GM12875 (cell line): Measurements from ENCODE around the gene BCL2L14.

Experiments
- H3K4me3 ChIP-seq: one replicate; pipeline ENCODE4 v1.5.1; 2011; ENCODE audit warnings: low read depth, low read length, control low read depth
- TF ChIP-seq, protein P1 (sequence below): IDR thresholded peaks from 2 replicates; pipeline ENCODE4 v1.5.1; 2011; ENCODE audit warnings: low read depth, mild to moderate bottlenecking, control low read depth, inconsistent platforms, low read length, moderate library complexity, borderline replicate concordance; ENCODE audit not compliant: insufficient read depth

Gene BCL2L14

DNA sequence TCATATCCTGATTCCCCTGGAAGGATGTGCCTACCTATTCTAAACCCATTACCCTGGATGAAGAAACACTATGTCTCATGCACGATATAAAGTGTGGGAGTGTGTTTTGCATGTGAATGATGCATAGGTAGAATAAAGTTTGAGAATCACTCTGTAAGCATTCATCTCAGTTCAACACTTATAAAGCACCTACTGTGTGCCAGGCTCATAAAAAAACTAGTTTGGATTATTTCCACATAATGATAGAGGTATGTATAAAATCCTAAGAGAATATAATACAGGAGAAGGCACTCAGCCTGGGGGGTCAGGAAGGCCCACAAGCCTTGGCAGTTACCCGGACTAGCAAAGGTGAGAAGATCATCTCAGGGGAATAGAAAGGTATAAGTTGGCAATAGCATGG lies 41.1 kb upstream of the BCL2L14 start:
- TF ChIP-seq, protein P1, sequence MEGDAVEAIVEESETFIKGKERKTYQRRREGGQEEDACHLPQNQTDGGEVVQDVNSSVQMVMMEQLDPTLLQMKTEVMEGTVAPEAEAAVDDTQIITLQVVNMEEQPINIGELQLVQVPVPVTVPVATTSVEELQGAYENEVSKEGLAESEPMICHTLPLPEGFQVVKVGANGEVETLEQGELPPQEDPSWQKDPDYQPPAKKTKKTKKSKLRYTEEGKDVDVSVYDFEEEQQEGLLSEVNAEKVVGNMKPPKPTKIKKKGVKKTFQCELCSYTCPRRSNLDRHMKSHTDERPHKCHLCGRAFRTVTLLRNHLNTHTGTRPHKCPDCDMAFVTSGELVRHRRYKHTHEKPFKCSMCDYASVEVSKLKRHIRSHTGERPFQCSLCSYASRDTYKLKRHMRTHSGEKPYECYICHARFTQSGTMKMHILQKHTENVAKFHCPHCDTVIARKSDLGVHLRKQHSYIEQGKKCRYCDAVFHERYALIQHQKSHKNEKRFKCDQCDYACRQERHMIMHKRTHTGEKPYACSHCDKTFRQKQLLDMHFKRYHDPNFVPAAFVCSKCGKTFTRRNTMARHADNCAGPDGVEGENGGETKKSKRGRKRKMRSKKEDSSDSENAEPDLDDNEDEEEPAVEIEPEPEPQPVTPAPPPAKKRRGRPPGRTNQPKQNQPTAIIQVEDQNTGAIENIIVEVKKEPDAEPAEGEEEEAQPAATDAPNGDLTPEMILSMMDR: no peak
- H3K4me3 ChIP-seq: no peak overlapping the region

DNA sequence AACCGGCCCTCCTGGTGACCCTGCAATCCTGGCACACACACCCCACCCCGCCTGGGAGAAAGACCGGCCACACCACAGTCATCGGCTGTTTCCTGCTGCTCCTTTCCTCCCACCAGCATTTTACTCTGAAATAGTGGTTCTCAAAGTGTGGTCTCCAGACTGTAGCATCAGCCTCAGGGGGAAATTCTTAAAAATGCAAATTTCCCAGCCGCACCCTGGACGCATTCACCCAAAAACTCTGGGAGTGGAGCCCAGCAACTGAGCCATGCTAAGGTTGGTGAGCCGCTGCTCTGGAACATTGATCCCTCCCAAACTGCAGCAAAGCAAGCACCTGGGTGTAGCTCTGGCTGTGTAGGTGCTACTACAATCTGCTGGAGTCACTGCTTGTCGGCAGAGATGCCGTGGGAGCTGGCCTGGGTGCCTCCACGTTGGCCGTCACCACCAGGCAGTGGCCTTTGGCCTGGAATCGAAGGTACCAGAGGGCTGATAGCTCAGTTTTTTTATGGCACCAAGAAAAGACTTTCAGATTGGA lies 38.4 kb upstream of the BCL2L14 start:
- peak overlapping the region; percentile 54 for H3K4me3 ChIP-seq
- TF ChIP-seq, protein P1: no peak

DNA sequence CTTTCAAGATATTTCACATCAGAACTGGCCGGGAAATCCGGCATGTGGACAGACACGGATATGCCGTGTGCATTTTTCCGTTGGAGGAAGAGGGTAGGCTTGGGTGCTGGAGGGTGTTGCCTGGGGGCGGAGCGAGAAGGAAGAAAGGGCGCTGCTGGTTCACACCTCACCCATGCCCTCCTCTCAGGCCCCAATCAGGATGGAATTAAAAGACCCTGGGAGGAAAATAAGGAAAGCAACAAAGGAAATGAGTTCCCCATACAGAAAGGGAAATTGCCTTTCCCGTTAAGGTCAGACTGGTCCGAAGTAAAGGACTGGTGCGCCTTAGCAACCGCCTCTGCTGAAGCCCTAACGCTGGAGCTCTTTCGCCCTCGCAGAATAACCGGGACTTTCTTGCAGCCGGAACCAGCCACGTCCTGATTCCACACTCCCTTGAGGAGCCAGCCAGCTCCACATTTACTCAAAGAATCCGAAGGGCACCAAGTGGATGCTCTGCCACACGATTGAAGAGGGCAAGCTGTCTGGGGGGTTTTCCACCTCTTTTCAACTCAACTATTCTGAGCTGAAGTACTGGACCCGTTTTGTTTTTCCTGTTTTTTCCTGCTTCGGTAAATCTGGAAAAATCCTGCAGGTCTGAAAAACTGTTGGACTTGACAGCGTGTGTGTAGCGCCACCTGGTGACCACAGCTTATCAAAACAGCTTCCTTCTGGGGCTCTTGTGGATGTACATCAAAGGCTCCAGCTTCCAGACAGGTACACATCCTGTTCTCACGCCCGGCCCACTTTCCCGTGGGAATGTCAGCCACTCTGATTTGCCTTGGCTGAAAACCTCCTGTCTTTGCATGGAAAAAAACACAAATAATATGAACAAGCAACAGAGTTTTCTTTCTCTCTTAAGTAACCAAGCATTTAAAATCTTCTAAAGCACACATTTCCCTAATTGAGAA lies 37.6 kb upstream of the BCL2L14 start:
- TF ChIP-seq, protein P1: peak; percentile 72
- H3K4me3 ChIP-seq: peak overlapping the region; percentile 54

DNA sequence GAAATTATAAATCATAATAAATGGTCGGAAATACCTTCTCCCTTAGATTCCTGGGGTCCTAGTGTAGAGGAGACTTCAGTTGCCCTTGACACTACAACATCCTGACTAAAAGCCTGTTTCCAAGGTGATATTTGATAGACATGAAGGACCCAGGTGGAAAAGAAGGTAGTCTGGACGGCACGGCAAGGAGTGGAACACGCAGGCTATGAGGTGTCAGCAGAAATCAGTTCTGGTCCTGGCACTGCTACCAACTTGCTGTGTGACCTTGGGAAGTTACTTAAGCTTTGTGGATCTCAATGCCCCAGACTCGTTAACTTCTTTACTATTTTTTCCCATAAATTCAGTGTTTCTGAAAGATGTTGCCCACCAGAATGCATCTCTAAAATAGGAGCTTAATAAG lies 36.9 kb upstream of the BCL2L14 start:
- TF ChIP-seq, protein P1: no peak
- H3K4me3 ChIP-seq: no peak overlapping the region

DNA sequence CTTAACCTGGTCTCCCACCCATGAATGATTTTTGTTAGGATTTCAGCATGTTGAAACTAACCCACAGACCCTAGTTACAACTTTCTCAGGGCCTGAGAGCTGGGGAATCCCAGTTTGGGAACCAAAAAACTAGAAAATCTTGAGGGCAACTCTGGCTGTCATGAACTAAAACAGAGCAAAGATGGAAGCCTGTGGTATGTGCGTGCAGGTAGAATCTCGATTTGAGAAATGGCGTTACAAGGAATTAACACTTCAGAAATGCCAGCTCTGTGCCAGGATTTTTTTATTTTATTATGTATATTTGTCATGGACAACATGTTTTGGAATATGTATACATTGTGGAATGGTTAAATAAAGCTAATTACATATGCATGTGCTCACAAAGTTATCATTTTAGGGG lies 36.4 kb upstream of the BCL2L14 start:
- H3K4me3 ChIP-seq: no peak overlapping the region

DNA sequence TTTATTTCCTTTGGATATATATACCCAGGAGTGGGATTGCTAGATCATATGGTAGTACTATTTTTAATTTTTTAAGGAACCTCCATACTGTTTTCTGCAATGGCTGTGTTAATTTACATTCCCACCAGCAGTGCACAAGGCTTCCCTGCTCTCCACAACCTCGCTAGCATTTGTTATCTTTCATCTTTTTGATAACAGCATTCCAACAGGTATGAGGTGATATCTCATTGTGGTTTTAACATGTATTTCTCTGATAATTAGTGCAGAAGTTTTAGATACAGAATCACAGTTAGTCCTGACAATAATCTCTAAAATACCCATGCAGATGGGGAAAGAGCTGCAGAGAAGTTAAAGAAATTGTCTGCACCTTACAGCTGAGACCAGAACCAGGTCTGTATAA lies 35.5 kb upstream of the BCL2L14 start:
- TF ChIP-seq, protein P1: no peak
- H3K4me3 ChIP-seq: no peak overlapping the region

More for the DNA sequence above, 36.4 kb upstream of the BCL2L14 start:
- TF ChIP-seq, protein P1: no peak

DNA sequence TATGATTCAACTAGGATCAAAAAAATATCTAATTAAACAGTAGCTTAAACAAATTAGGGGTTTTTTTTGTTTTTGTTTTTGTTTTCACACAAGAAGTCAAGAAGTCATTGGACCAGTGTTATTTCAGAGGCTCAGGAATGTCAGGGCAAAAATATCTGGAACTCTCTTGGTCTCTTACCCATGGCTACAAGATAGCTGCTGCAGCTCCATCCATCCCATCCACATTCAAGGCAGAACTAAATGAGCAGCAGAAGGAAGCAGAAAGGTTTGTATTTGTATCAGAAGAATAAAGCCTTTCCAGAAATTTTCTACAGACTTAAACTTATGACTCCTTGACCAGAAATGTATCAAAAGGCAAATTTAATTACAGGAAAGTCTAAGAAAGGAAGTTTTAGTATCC lies 33.8 kb upstream of the BCL2L14 start:
- no peak overlapping the region for H3K4me3 ChIP-seq
- TF ChIP-seq, protein P1: no peak
